HEK293T (cell line): ENCODE results near the gene HOXC11.
A peak's percentile ranks its signal among the peaks of the same experiment; 100 is the strongest.

Experiments
- CTCF ChIA-PET: fragments of 350-600 bp; formaldehyde crosslinking; extraction: SDS; loops from one replicate; lab custom pipeline; 2021; ENCODE audit warnings: antibody characterized with exemption, inconsistent platforms; lab: Yijun Ruan, JAX
- POLR2A ChIA-PET: fragments of 350-600 bp; formaldehyde crosslinking; extraction: SDS; loops from one replicate; lab custom pipeline; 2020; ENCODE audit warnings: antibody characterized with exemption, inconsistent platforms; lab: Yijun Ruan, JAX
- DNase-seq: peaks from one replicate; pipeline ENCODE4 v3.0.0; 2012; ENCODE audit warnings: mixed read lengths; ENCODE audit errors: extremely low spot score
- ARNT ChIP-seq: fragments of 450-650 bp; IDR thresholded peaks from 2 replicates; pipeline ENCODE4 v1.6.1; 2017; ENCODE audit warnings: mild to moderate bottlenecking
- BHLHE40 ChIP-seq: fragments of 450-650 bp; IDR thresholded peaks from 2 replicates; pipeline ENCODE4 v1.6.1; 2016; ENCODE audit warnings: mild to moderate bottlenecking, moderate library complexity, borderline replicate concordance
- CTBP1 ChIP-seq: fragments of 450-650 bp; IDR thresholded peaks from 2 replicates; pipeline ENCODE4 v1.6.1; 2016; ENCODE audit warnings: borderline replicate concordance
- ELF4 ChIP-seq: fragments of 450-650 bp; IDR thresholded peaks from 2 replicates; pipeline ENCODE4 v1.6.1; 2017; ENCODE audit warnings: antibody characterized with exemption
- FOXA1 ChIP-seq: fragments of 450-650 bp; IDR thresholded peaks from 2 replicates; pipeline ENCODE4 v1.6.1; 2016; ENCODE audit warnings: mild to moderate bottlenecking
- FOXK2 ChIP-seq: fragments of 450-650 bp; IDR thresholded peaks from 2 replicates; pipeline ENCODE4 v1.6.1; 2016; ENCODE audit warnings: mild to moderate bottlenecking
- FOXM1 ChIP-seq: fragments of 450-650 bp; IDR thresholded peaks from 2 replicates; pipeline ENCODE4 v1.6.1; 2017; ENCODE audit warnings: mild to moderate bottlenecking, borderline replicate concordance
- HDGF ChIP-seq: fragments of 450-650 bp; IDR thresholded peaks from 2 replicates; pipeline ENCODE4 v1.6.1; 2017; ENCODE audit warnings: antibody characterized with exemption, borderline replicate concordance
- L3MBTL2 ChIP-seq: fragments of 450-650 bp; conservative IDR thresholded peaks from 2 replicates; pipeline ENCODE4 v1.6.1; 2016; ENCODE audit warnings: mild to moderate bottlenecking
- LEF1 ChIP-seq: fragments of 450-650 bp; IDR thresholded peaks from 2 replicates; pipeline ENCODE4 v1.6.1; 2017; ENCODE audit warnings: mild to moderate bottlenecking, borderline replicate concordance
- NFRKB ChIP-seq: fragments of 450-650 bp; IDR thresholded peaks from 2 replicates; pipeline ENCODE4 v1.6.1; 2016; ENCODE audit warnings: mild to moderate bottlenecking, moderate library complexity
- PKNOX1 ChIP-seq: fragments of 450-650 bp; IDR thresholded peaks from 2 replicates; pipeline ENCODE4 v1.6.1; 2016
- SP1 ChIP-seq: fragments of 450-650 bp; IDR thresholded peaks from 2 replicates; pipeline ENCODE4 v1.6.1; 2017
- SUZ12 ChIP-seq: fragments of 450-650 bp; IDR thresholded peaks from 2 replicates; pipeline ENCODE4 v1.6.1; 2016; ENCODE audit warnings: mild to moderate bottlenecking
- TARDBP ChIP-seq: fragments of 450-650 bp; IDR thresholded peaks from 2 replicates; pipeline ENCODE4 v1.6.1; 2016
- ZNF384 ChIP-seq: fragments of 450-650 bp; IDR thresholded peaks from 2 replicates; pipeline ENCODE4 v1.6.1; 2016

HOXC11 gene

DNA sequence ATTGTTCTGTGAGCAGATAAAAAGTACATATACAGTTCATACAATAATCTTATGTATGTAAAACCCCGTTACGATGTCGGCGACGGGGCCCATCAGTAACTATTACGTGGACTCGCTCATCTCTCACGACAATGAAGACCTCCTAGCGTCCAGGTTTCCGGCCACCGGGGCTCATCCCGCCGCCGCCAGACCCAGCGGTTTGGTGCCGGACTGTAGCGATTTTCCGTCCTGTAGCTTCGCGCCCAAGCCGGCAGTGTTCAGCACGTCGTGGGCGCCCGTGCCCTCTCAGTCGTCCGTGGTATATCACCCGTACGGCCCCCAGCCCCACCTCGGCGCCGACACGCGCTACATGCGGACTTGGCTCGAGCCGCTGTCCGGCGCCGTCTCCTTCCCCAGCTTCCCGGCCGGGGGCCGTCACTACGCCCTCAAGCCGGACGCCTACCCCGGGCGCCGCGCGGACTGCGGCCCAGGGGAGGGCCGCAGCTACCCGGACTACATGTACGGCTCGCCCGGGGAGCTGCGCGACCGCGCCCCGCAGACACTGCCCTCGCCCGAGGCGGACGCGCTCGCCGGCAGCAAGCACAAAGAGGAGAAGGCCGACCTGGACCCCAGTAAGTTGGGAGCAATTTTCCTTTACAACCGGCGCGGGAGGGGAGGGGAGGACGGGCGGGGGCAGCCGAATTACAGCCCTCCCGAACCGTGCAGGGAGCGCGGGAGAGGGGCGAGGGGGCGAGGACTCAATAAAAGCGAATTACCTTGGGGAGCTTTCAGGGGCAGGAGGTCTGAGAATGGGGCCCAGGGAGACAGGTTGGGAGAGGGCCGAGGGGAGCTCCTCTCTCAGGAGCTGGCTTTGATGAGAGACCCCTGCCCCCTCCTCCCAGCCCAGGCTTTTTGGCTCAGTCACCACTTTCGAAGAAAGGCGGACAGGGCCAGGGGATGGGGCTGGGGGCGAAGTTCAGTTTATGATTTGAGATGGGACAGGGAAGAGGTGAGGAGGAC lies 27.5 kb downstream of the HOXC11 start, which contains the start of gene HOXC9:
TSS of gene HOXC9 (plus strand) at position 46 of the 999 bp plus-strand sequence. CDS start at position 74, 28 bp downstream.
- DNase-seq: no peak
- ChIA-PET POLR2A (interaction anchor here (0.6 to 7.6 kb wide), 18 partner anchors 8 to 279 kb away, joined by 3 to 69 read pairs (median 4); partner anchors contain the start of genes HOXC10, HOXC8 and SMUG1), CTCF (interaction anchor here (0.7 to 4.8 kb wide), 6 partner anchors 10 to 38 kb away, joined by 3 to 27 read pairs (median 4); partner anchors contain the start of genes HOXC10 and HOXC5)
- TF ChIP-seq FOXA1 (no peak), FOXM1 (no peak), PKNOX1 (no peak)

- POLR2A ChIA-PET: interaction anchor here (0.6 to 7.6 kb wide), 11 partner anchors 7 to 279 kb away, joined by 3 to 69 read pairs (median 7); partner anchors contain the start of genes HNRNPA1, HOXC10, HOXC8 and SMUG1
- no peak for DNase-seq
- CTCF ChIA-PET: interaction anchor here (0.7 to 3.3 kb wide), 4 partner anchors 15 to 206 kb away, joined by 3 to 9 read pairs (median 3); partner anchors contain the start of gene HOXC10
- TF ChIP-seq NFRKB (no peak), CTBP1 (peak; percentile 85)
Measured at GRCh38 chr12:54001283-54002187, 28.6 kb downstream of the HOXC11 start.

DNA sequence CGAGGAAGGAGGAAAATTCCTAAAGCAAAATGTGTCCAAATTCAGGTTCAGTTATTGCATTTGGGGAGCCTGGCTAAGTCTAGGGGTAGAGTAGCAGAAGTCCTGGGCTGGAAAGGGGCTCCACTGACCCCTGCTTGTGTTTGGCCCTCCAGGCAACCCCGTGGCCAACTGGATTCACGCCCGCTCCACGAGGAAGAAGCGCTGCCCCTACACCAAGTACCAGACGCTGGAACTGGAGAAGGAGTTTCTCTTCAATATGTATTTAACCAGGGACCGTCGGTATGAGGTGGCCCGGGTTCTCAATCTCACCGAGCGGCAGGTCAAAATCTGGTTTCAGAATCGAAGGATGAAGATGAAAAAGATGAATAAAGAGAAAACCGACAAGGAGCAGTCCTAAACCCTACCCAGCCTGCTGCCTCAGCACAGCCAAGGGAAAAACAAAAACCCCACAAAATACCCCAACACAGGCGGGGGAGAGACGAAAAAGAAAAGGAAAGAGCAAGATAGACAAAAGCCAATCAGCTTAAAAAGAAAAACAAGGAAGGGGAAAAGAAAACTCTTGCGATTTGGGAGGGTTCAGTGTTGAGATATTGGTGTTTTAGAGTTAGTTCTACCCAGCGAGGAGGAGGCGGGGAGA lies 29.5 kb downstream of the HOXC11 start:
- no peak for DNase-seq
- POLR2A ChIA-PET: interaction anchor here (1.5 to 7.6 kb wide), 3 partner anchors 16 to 278 kb away, joined by 3 to 69 read pairs (median 27); partner anchors contain the start of genes HNRNPA1 and HOXC10
- TF ChIP-seq ELF4 (no peak), ZNF384 (no peak), CTBP1 (no peak), SP1 (no peak), BHLHE40 (no peak), FOXM1 (no peak), NFRKB (no peak), PKNOX1 (no peak), LEF1 (no peak), L3MBTL2 (no peak), ARNT (no peak), FOXK2 (no peak), SUZ12 (no peak), HDGF (no peak), TARDBP (no peak), FOXA1 (no peak)
- CTCF ChIA-PET: interaction anchor here (0.9 to 3.3 kb wide), 2 partner anchors 14 to 17 kb away, joined by 3 to 9 read pairs; partner anchors contain the start of gene HOXC10

- POLR2A ChIA-PET: no interaction called here
- DNase-seq: no peak
Measured at GRCh38 chr12:54002915-54003389, 30.0 kb downstream of the HOXC11 start.

DNA sequence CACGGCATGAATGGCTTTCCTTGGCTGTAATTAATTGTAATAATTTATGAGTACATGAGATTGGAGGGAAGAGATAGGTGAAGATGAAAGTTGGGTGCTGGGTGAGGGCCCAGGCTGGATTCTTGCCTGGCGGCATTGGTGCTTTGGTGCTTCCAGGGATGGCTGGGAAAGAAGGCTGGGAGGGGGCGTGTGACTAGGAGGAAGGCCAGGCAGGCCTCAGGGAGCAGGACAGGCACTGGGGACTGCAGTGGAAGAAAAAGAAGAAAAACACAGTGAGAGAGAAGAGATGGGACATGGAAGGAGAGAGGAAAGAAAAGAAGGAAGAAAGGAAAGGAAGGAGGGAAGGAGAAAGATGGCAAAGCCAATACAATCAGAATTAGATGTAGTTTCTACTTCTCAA lies 30.7 kb downstream of the HOXC11 start:
- ChIA-PET POLR2A (interaction anchor here (1.2 kb wide), 1 partner anchor 14 kb away, joined by 6 read pairs; no protein-coding TSS in a partner anchor), CTCF (interaction anchor here (0.6 to 3.3 kb wide), 3 partner anchors 18 to 251 kb away, joined by 3 to 9 read pairs (median 8); partner anchors contain the start of genes HOXC10 and HOXC5)
- no peak for DNase-seq
- TF ChIP-seq ELF4 (no peak), BHLHE40 (no peak), FOXK2 (no peak), PKNOX1 (no peak)

More at GRCh38 chr12:54002915-54003389, 30.0 kb downstream of the HOXC11 start:
- no peak for TF ChIP-seq TARDBP
- TF ChIP-seq ARNT: no peak
- TF ChIP-seq FOXM1: no peak
- TF ChIP-seq NFRKB: no peak
- no peak for TF ChIP-seq ZNF384
- CTCF ChIA-PET: interaction anchor here (0.6 to 3.3 kb wide), 2 partner anchors 18 to 252 kb away, joined by 3 to 9 read pairs; partner anchors contain the start of gene HOXC10
